Uterus (tissue), 2 donors: ENCODE measurements around the gene OGA.

Experiments
- POLR2A ChIP-seq, 2 donors: fragments of 450-650 bp; IDR thresholded peaks; one replicate each; pipeline ENCODE4 v1.6.1; 2016; ENCODE audit warnings: antibody characterized with exemption in 2 of 2, mild to moderate bottlenecking in 1 of 2, moderate library complexity in 1 of 2
- TF ChIP-seq, protein P1 (sequence below), 4 experiments: fragments of 200-600 bp in 2 of 4; fragments of 450-650 bp in 2 of 4; sonication (generic) in 2 of 4; IDR thresholded peaks; one replicate each; pipeline ENCODE4 v1.5.1; 2016 to 2019; ENCODE audit warnings: antibody characterized with exemption in 4 of 4, mild to moderate bottlenecking in 2 of 4, moderate library complexity in 1 of 4

DNA sequence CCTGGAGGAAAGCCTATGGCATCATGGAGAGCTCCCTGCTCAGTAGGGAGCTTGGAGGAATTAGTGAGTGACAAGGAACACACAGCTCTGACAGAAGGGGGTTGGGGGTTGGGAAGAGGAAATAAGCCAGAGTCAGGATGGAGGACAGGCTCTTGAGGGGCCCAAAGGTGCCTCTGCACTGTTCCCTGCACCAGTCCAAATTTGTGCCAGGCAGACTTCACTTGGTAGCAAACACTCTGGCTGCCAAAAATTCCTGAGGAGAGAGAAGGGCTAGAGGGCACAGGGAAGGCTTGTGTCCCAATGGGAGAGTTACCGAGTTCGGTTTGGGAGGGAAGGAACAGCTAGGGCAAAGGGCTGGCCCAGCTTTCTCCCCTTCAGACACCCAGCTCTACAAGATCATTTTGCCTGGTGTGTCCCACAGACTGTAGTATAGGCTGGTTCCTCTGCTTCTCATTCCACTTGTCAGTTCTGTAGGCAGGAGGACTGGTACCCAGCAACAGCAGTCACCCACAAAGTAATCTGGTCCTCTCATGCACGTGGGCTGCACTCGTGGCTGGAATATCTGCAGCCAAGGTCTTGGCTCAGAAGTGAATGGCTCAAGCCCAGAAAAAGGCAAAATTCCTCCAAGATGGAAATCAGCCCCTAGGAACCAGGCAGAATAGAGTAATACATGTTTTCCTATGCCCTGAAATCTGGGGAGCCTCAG lies 33.3 kb upstream of the OGA start:
- TF ChIP-seq, protein P1, sequence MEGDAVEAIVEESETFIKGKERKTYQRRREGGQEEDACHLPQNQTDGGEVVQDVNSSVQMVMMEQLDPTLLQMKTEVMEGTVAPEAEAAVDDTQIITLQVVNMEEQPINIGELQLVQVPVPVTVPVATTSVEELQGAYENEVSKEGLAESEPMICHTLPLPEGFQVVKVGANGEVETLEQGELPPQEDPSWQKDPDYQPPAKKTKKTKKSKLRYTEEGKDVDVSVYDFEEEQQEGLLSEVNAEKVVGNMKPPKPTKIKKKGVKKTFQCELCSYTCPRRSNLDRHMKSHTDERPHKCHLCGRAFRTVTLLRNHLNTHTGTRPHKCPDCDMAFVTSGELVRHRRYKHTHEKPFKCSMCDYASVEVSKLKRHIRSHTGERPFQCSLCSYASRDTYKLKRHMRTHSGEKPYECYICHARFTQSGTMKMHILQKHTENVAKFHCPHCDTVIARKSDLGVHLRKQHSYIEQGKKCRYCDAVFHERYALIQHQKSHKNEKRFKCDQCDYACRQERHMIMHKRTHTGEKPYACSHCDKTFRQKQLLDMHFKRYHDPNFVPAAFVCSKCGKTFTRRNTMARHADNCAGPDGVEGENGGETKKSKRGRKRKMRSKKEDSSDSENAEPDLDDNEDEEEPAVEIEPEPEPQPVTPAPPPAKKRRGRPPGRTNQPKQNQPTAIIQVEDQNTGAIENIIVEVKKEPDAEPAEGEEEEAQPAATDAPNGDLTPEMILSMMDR (IDR thresholded peaks at IDR 0.05): no peak
- no peak for TF ChIP-seq POLR2A (IDR thresholded peaks at IDR 0.05)
